Panc1 (cell line): ENCODE results near the gene PGS1. TPM values are rescaled to one million over a fixed set of nuclear protein-coding genes. Genes with fewer than 3 reads are reported as not detected.

ENCODE experiments used
- ATAC-seq: fragments of 200-7000 bp; cut with Tn5 transposase; 2 replicates; pipeline ENCODE4 v1.9.1; 2020; ENCODE audit warnings: mild to moderate bottlenecking, moderate library complexity
- BruUV-seq: library from RNA; stranded (reverse); fragments of 400-500 nt; replicated peaks from 2 replicates; lab custom pipeline; 2021; lab: Mats Ljungman, UMichigan
- CTCF ChIA-PET: fragments of 300-600 bp; sonication (Branson Sonifier 250); formaldehyde crosslinking; loops from one replicate; lab custom pipeline; 2022; ENCODE audit warnings: antibody characterized with exemption; lab: Charles Lee
- POLR2A ChIA-PET: fragments of 300-600 bp; sonication (Branson Sonifier 250); formaldehyde crosslinking; loops from one replicate; lab custom pipeline; 2022; ENCODE audit warnings: antibody characterized with exemption; lab: Charles Lee
- DNase-seq: peaks from one replicate; pipeline ENCODE4 v3.0.0-alpha.2; 2010; ENCODE audit warnings: low read depth, low spot score
- H3K27ac ChIP-seq: 2 replicates; pipeline ENCODE4 v1.5.1; 2011; ENCODE audit warnings: mild to moderate bottlenecking, low read length, inconsistent platforms
- H3K27me3 ChIP-seq: fragments of 200-500 bp; sonication (Bioruptor generic); 2 replicates; pipeline ENCODE4 v1.6.0; 2014; ENCODE audit warnings: low read length, inconsistent platforms; ENCODE audit not compliant: control insufficient read depth, insufficient read depth
- H3K36me3 ChIP-seq: fragments of 200-500 bp; sonication (Bioruptor generic); 2 replicates; pipeline ENCODE4 v1.5.1; 2014; ENCODE audit warnings: inconsistent platforms, mild to moderate bottlenecking, low read length, moderate library complexity; ENCODE audit not compliant: control insufficient read depth, insufficient read depth
- H3K4me1 ChIP-seq: 2 replicates; pipeline ENCODE4 v1.5.1; 2011; ENCODE audit warnings: inconsistent platforms, mild to moderate bottlenecking, low read length, moderate library complexity; ENCODE audit not compliant: control insufficient read depth, insufficient read depth
- H3K4me3 ChIP-seq, 2 experiments: 2 replicates each; pipeline ENCODE4 v1.5.1; 2011 to 2012; ENCODE audit warnings: low read depth in 2 of 2, low read length in 2 of 2, mild to moderate bottlenecking in 2 of 2, inconsistent platforms in 1 of 2, moderate library complexity in 1 of 2
- H3K9me3 ChIP-seq: fragments of 200-500 bp; sonication (Bioruptor generic); 2 replicates; pipeline ENCODE4 v1.5.1; 2014; ENCODE audit warnings: low read depth, mild to moderate bottlenecking, inconsistent platforms, low read length, moderate library complexity; ENCODE audit not compliant: control insufficient read depth, insufficient read depth
- CTCF ChIP-seq: fragments of 450-650 bp; IDR thresholded peaks from 2 replicates; pipeline ENCODE4 v1.5.1; 2017; ENCODE audit warnings: mild to moderate bottlenecking
- POLR2AphosphoS5 ChIP-seq: IDR thresholded peaks from 2 replicates; pipeline ENCODE4 v1.6.1; 2012; ENCODE audit warnings: mild to moderate bottlenecking, low read depth, low read length, moderate library complexity
- REST ChIP-seq, 2 experiments: IDR thresholded peaks; 2 replicates each; pipeline ENCODE4 v1.6.1; 2011 to 2012; ENCODE audit warnings: low read depth in 2 of 2, control low read depth in 1 of 2, low read length in 1 of 2, mild to moderate bottlenecking in 1 of 2, moderate library complexity in 1 of 2; ENCODE audit not compliant: insufficient read depth in 1 of 2
- SIN3A ChIP-seq: IDR thresholded peaks from 2 replicates; pipeline ENCODE4 v1.6.1; 2012; ENCODE audit warnings: low read depth, mild to moderate bottlenecking, low read length, moderate library complexity, borderline replicate concordance; ENCODE audit not compliant: insufficient read depth
- TCF7L2 ChIP-seq: IDR thresholded peaks from 2 replicates; pipeline ENCODE4 v1.6.1; 2011; ENCODE audit warnings: mild to moderate bottlenecking, low read depth, low read length, inconsistent platforms
- in situ Hi-C: cut with HindIII; loops from 2 replicates; pipeline ENCODE4 v1.10.0; 2016; ENCODE audit warnings: low sequenced_read_pairs, low pct_unique_long_range_greater_than_20kb
- intact Hi-C: fragments of 100-400 bp; cut with micrococcal nuclease; formaldehyde crosslinking; loops from one replicate; pipeline ENCODE4 v1.10.0; 2022; ENCODE audit not compliant: unreplicated experiment
- total RNA-seq: library from RNA; stranded (reverse); gene quantifications from one replicate; pipeline ENCODE4 v1.2.1, GENCODE V29; 2021; ENCODE audit not compliant: unreplicated experiment

PGS1 gene
- total RNA-seq, 1 experiment from 2014 or later = 47.5 TPM

- ChIA-PET CTCF (no interaction called here), POLR2A (interaction anchor here (0.6 kb wide), 1 partner anchor 176 kb away, joined by 17 read pairs; no protein-coding TSS in a partner anchor)
- intact Hi-C loops (no loop called here), in situ Hi-C loops (no loop called here)
- Histone ChIP-seq H3K9me3 (no peaks in the 10 kb centered on the region), H3K27me3 (no peaks in the 10 kb centered on the region), H3K27ac (no peak overlapping the region), H3K36me3 (no peaks in the 10 kb centered on the region), H3K4me1 (peaks cover 2% of the 10 kb centered on the region; the same call in 1 of the 2 replicates), H3K4me3 (no peak overlapping the region)
- TF ChIP-seq TCF7L2 = no peak
- no TSS peak for BruUV-seq
- DNase-seq (no peak), ATAC-seq (no peak)
Measured at GRCh38 chr17:78438271-78438691, 59.8 kb downstream of the PGS1 start.

- H3K36me3 ChIP-seq = no peaks in the 10 kb centered on the region
- BruUV-seq = no TSS peak
- peaks cover 2% of the 10 kb centered on the region; the same call in 1 of the 2 replicates for H3K4me1 ChIP-seq
- CTCF ChIA-PET = no interaction called here
- no peaks in the 10 kb centered on the region for H3K27me3 ChIP-seq
- no peak overlapping the region for H3K4me3 ChIP-seq
- no peak for TF ChIP-seq CTCF
- TF ChIP-seq POLR2AphosphoS5 = no peak
- TF ChIP-seq SIN3A = no peak
- TF ChIP-seq TCF7L2 = no peak
- TF ChIP-seq REST (IDR thresholded peaks at IDR 0.05; ENCODE audit: insufficient read depth in 1 of 2, low read depth in 2 of 2, low read length in 1 of 2) = no peak
- no peak for DNase-seq
- no peak overlapping the region for H3K27ac ChIP-seq
- POLR2A ChIA-PET = interaction anchor here (0.6 kb wide), 1 partner anchor 176 kb away, joined by 17 read pairs; no protein-coding TSS in a partner anchor
- no peak for ATAC-seq
- in situ Hi-C loops = no loop called here
- intact Hi-C loops = no loop called here
- no peaks in the 10 kb centered on the region for H3K9me3 ChIP-seq
Measured at GRCh38 chr17:78438694-78439325, 60.4 kb downstream of the PGS1 start.

- BruUV-seq = no TSS peak
- Histone ChIP-seq H3K36me3 (no peaks in the 10 kb centered on the region), H3K9me3 (no peaks in the 10 kb centered on the region), H3K4me1 (no peaks in the 10 kb centered on the region), H3K27me3 (no peaks in the 10 kb centered on the region), H3K4me3 (no peak overlapping the region), H3K27ac (no peak overlapping the region)
- DNase-seq = no peak
- no peak for TF ChIP-seq CTCF
- no peak for TF ChIP-seq REST (IDR thresholded peaks at IDR 0.05; ENCODE audit: insufficient read depth in 1 of 2, low read depth in 2 of 2, low read length in 1 of 2)
- no peak for TF ChIP-seq TCF7L2
- no peak for TF ChIP-seq POLR2AphosphoS5
- intact Hi-C loops = no loop called here
- ChIA-PET POLR2A (no interaction called here), CTCF (no interaction called here)
- no peak for ATAC-seq
- in situ Hi-C loops = no loop called here
Measured at GRCh38 chr17:78441271-78441971, 63.0 kb downstream of the PGS1 start.
